Upper lobe of right lung (tissue), 1 donor: Measurements from ENCODE around the gene PDE2A. TPM values are rescaled to one million over a fixed set of nuclear protein-coding genes. Genes with fewer than 3 reads are reported as not detected.

Experiments used
- ATAC-seq: fragments of 200-7000 bp; cut with Tn5 transposase; one replicate; pipeline ENCODE4 v1.9.1; 2020; ENCODE audit warnings: mild to moderate bottlenecking, moderate library complexity
- DNase-seq: peaks from one replicate; pipeline ENCODE4 v3.0.0-alpha.2; 2020
- H3K27ac ChIP-seq: fragments of 200-600 bp; one replicate; pipeline ENCODE4 v1.8.0; 2022
- H3K27me3 ChIP-seq: fragments of 200-600 bp; one replicate; pipeline ENCODE4 v1.8.0; 2022; ENCODE audit warnings: mild to moderate bottlenecking
- H3K36me3 ChIP-seq: fragments of 200-600 bp; one replicate; pipeline ENCODE4 v1.8.0; 2022
- H3K4me1 ChIP-seq: fragments of 200-600 bp; one replicate; pipeline ENCODE4 v1.8.0; 2022
- H3K4me3 ChIP-seq: fragments of 200-600 bp; one replicate; pipeline ENCODE4 v1.8.0; 2022; ENCODE audit warnings: mild to moderate bottlenecking
- H3K9me3 ChIP-seq: fragments of 200-600 bp; one replicate; pipeline ENCODE4 v1.8.0; 2022
- CTCF ChIP-seq: fragments of 200-600 bp; IDR thresholded peaks from one replicate; pipeline ENCODE4 v1.8.0; 2022; ENCODE audit warnings: antibody characterized with exemption
- intact Hi-C: fragments of 100-400 bp; cut with DNase I; formaldehyde crosslinking; loops from one replicate; pipeline ENCODE4 v1.11.0; 2022
- total RNA-seq: library from RNA; stranded (reverse); fragmentation: NEBNext Ultra II Directional; extraction: Animal tissue kit (Norgen Biotek cat#: 25700); gene quantifications from one replicate; pipeline ENCODE4 v1.2.1, GENCODE V29; 2021
- donor health status: DM: no; HTN: yes; CAD: no; lungs with severe emphysema.

PDE2A gene
- total RNA-seq, 1 donor from 2014 or later, result 27.3 TPM

GRCh38 chr11:72683782-72684200 is 9.6 kb upstream of the PDE2A start:
- Histone ChIP-seq H3K27ac (peak overlapping the region; percentile 24), H3K9me3 (no peaks in the 10 kb centered on the region), H3K4me3 (no peak overlapping the region), H3K27me3 (no peaks in the 10 kb centered on the region), H3K36me3 (peaks cover 51% of the 10 kb centered on the region), H3K4me1 (peaks cover 23% of the 10 kb centered on the region)
- ATAC-seq (peak; percentile 53), DNase-seq (peak; percentile 80)
- intact Hi-C loops, result no loop called here
- TF ChIP-seq CTCF, result peak; percentile 94

- peaks cover 23% of the 10 kb centered on the region for H3K4me1 ChIP-seq
- no peaks in the 10 kb centered on the region for H3K27me3 ChIP-seq
- H3K27ac ChIP-seq, result no peak overlapping the region
- DNase-seq, result no peak
- H3K4me3 ChIP-seq, result no peak overlapping the region
- H3K9me3 ChIP-seq, result no peaks in the 10 kb centered on the region
- intact Hi-C loops, result no loop called here
- H3K36me3 ChIP-seq, result peaks cover 42% of the 10 kb centered on the region
- no peak for ATAC-seq
- no peak for TF ChIP-seq CTCF
Measured at GRCh38 chr11:72682858-72683243, 8.6 kb upstream of the PDE2A start.

GRCh38 chr11:72682238-72682857 is 8.1 kb upstream of the PDE2A start:
- intact Hi-C loops, result no loop called here
- peaks cover 19% of the 10 kb centered on the region for H3K4me1 ChIP-seq
- no peak overlapping the region for H3K4me3 ChIP-seq
- peaks cover 37% of the 10 kb centered on the region for H3K36me3 ChIP-seq
- TF ChIP-seq CTCF, result no peak
- no peak overlapping the region for H3K27ac ChIP-seq
- DNase-seq (no peak), ATAC-seq (no peak)
- no peaks in the 10 kb centered on the region for H3K9me3 ChIP-seq
- H3K27me3 ChIP-seq, result peaks cover under 1% of the 10 kb centered on the region

- Histone ChIP-seq H3K4me1 (peaks cover 15% of the 10 kb centered on the region), H3K27me3 (peaks cover 9% of the 10 kb centered on the region), H3K4me3 (no peak overlapping the region), H3K9me3 (no peaks in the 10 kb centered on the region), H3K36me3 (peaks cover 28% of the 10 kb centered on the region), H3K27ac (no peak overlapping the region)
- no peak for DNase-seq
- peak; percentile 43 for ATAC-seq
- TF ChIP-seq CTCF, result no peak
- intact Hi-C loops, result no loop called here
Measured at GRCh38 chr11:72681226-72682153, 7.3 kb upstream of the PDE2A start.

- no peak for TF ChIP-seq CTCF
- Histone ChIP-seq H3K4me3 (no peak overlapping the region), H3K9me3 (no peaks in the 10 kb centered on the region), H3K27ac (no peak overlapping the region), H3K4me1 (peaks cover 14% of the 10 kb centered on the region), H3K27me3 (peaks cover 17% of the 10 kb centered on the region), H3K36me3 (peaks cover 20% of the 10 kb centered on the region)
- DNase-seq, result no peak
- no peak for ATAC-seq
- intact Hi-C loops, result no loop called here
Measured at GRCh38 chr11:72680624-72681158, 6.5 kb upstream of the PDE2A start.
